AG04449 (cell line): ENCODE data around the gene UCP3.

Experiments
- CTCF ChIA-PET: fragments of 350-600 bp; formaldehyde crosslinking; extraction: SDS; loops from one replicate; lab custom pipeline; 2021; ENCODE audit warnings: antibody characterized with exemption; lab: Yijun Ruan, JAX
- POLR2A ChIA-PET: fragments of 400-600, 350-600 bp; formaldehyde crosslinking; extraction: SDS; loops from one replicate; lab custom pipeline; 2020; ENCODE audit warnings: antibody characterized with exemption, inconsistent platforms; lab: Yijun Ruan, JAX
- DNase-seq: peaks from one replicate; pipeline ENCODE4 v3.0.0-alpha.2; 2010; ENCODE audit warnings: low read depth, low spot score
- H3K4me3 ChIP-seq: 2 replicates; pipeline ENCODE4 v1.5.1; 2011; ENCODE audit warnings: low read depth, mild to moderate bottlenecking, control low read depth, low read length
- CTCF ChIP-seq: IDR thresholded peaks from one replicate; pipeline ENCODE4 v1.5.1; 2011; ENCODE audit warnings: mild to moderate bottlenecking, moderate library complexity, low read length, control low read depth, inconsistent platforms; ENCODE audit not compliant: insufficient read depth; ENCODE audit errors: missing control alignments

UCP3 gene

GRCh38 chr11:73976451-73977151 is 32.3 kb downstream of the UCP3 start:
- no peak for TF ChIP-seq CTCF
- DNase-seq, result no peak
- H3K4me3 ChIP-seq, result no peak overlapping the region
- ChIA-PET POLR2A (no interaction called here), CTCF (interaction anchor here (12.0 kb wide), 1 partner anchor 10 kb away, joined by 105 read pairs; no protein-coding TSS in a partner anchor)

- no peak overlapping the region for H3K4me3 ChIP-seq
- ChIA-PET POLR2A (no interaction called here), CTCF (interaction anchor here (12.0 kb wide), 1 partner anchor 9 kb away, joined by 105 read pairs; no protein-coding TSS in a partner anchor)
- no peak for TF ChIP-seq CTCF
- DNase-seq, result no peak
Measured at GRCh38 chr11:73975479-73975757, 33.5 kb downstream of the UCP3 start.

GRCh38 chr11:73974604-73975478 is 34.0 kb downstream of the UCP3 start:
- DNase-seq, result no peak
- no peak for TF ChIP-seq CTCF
- ChIA-PET POLR2A (no interaction called here), CTCF (interaction anchor here (12.0 kb wide), 1 partner anchor 8 kb away, joined by 105 read pairs; no protein-coding TSS in a partner anchor)
- no peak overlapping the region for H3K4me3 ChIP-seq

- ChIA-PET CTCF (interaction anchor here (12.0 kb wide), 1 partner anchor 6 kb away, joined by 105 read pairs; no protein-coding TSS in a partner anchor), POLR2A (no interaction called here)
- no peak for DNase-seq
- no peak for TF ChIP-seq CTCF
- H3K4me3 ChIP-seq, result no peak overlapping the region
Measured at GRCh38 chr11:73972620-73973449, 36.0 kb downstream of the UCP3 start.

- ChIA-PET POLR2A (no interaction called here), CTCF (interaction anchor here (12.0 kb wide), 1 partner anchor 6 kb away, joined by 105 read pairs; no protein-coding TSS in a partner anchor)
- no peak overlapping the region for H3K4me3 ChIP-seq
- no peak for DNase-seq
- TF ChIP-seq CTCF, result no peak
Measured at GRCh38 chr11:73972187-73972586, 36.7 kb downstream of the UCP3 start.
